Sigmoid colon (tissue), 3 donors: ENCODE measurements around the gene SUSD3.

Experiments used
- CTCF ChIP-seq, 4 experiments: fragments of 450-650 bp in 3 of 4; fragments of 200-600 bp in 1 of 4; IDR thresholded peaks; one replicate each; pipeline ENCODE4 v1.5.1; 2016 to 2019; ENCODE audit warnings: antibody characterized with exemption in 4 of 4, mild to moderate bottlenecking in 3 of 4, moderate library complexity in 2 of 4
- POLR2A ChIP-seq, 2 donors: fragments of 450-650 bp; IDR thresholded peaks; one replicate each; pipeline ENCODE4 v1.6.1; 2016; ENCODE audit warnings: antibody characterized with exemption in 2 of 2, mild to moderate bottlenecking in 2 of 2, moderate library complexity in 2 of 2

- no peak for TF ChIP-seq POLR2A (IDR thresholded peaks at IDR 0.05)
- no peak for TF ChIP-seq CTCF (IDR thresholded peaks at IDR 0.05)
Observed at GRCh38 chr9:93072383-93072795, 13.9 kb downstream of the SUSD3 start.
